ENCODE data around the gene RNF17. TPM values are rescaled to one million over a fixed set of nuclear protein-coding genes. Genes with fewer than 3 reads are reported as not detected.

The RNF17 gene
- polyA plus RNA-seq, 4 donors, result 0.22 to 0.37 TPM; not detected in 2

Other genes starting within 250 kb of the RNF17 start
- 10 to 100 TPM in 3 of 4 donors, 1 to 10 TPM in 1; 8.7 to 28.9 (median 21.7) TPM for gene ATP12A, start 83.8 kb upstream of the RNF17 start, polyA plus RNA-seq (ENCODE audit: insufficient read length in 4 of 4)